HUES64 (cell line): ENCODE data around the gene KRTAP5-1.
A peak's percentile ranks its signal among the peaks of the same experiment; 100 is the strongest.

Experiments used
- H3K27ac ChIP-seq: 2 replicates; pipeline ENCODE4 v1.7.0; 2013; ENCODE audit warnings: low read depth, low read length, inconsistent platforms
- H3K27me3 ChIP-seq: 2 replicates; pipeline ENCODE4 v1.6.1; 2013; ENCODE audit warnings: mild to moderate bottlenecking, low read length; ENCODE audit not compliant: insufficient read depth
- H3K36me3 ChIP-seq: 2 replicates; pipeline ENCODE4 v1.6.1; 2013; ENCODE audit warnings: mild to moderate bottlenecking, low read length; ENCODE audit not compliant: insufficient read depth
- H3K4me1 ChIP-seq: 2 replicates; pipeline ENCODE4 v1.6.1; 2013; ENCODE audit warnings: mild to moderate bottlenecking, low read length, moderate library complexity; ENCODE audit not compliant: insufficient read depth
- H3K4me3 ChIP-seq: 2 replicates; pipeline ENCODE4 v1.5.1; 2013; ENCODE audit warnings: mild to moderate bottlenecking, low read length, moderate library complexity
- H3K9ac ChIP-seq: 2 replicates; pipeline ENCODE4 v1.6.1; 2013; ENCODE audit warnings: mild to moderate bottlenecking, low read depth, low read length
- H3K9me3 ChIP-seq: 2 replicates; pipeline ENCODE4 v1.6.1; 2013; ENCODE audit warnings: low read depth, low read length; ENCODE audit not compliant: insufficient read depth
- WGBS: fragments of 150-250, 120-280 bp; methylation state at CpG from one replicate; pipeline ENCODE4 v1.1.7; 2013; ENCODE audit warnings: missing lambda C conversion rate; 5-methylcytosine and 5-hydroxymethylcytosine counted together

Gene KRTAP5-1

GRCh38 chr11:1570896-1571759, 14.0 kb downstream of the KRTAP5-1 start:
- Histone ChIP-seq H3K27ac (no peak overlapping the region), H3K27me3 (peaks cover 67% of the 10 kb centered on the region), H3K4me1 (peaks cover 6% of the 10 kb centered on the region; the same call in 1 of the 2 replicates), H3K4me3 (peak overlapping the region; percentile 51), H3K9me3 (no peaks in the 10 kb centered on the region), H3K9ac (no peak overlapping the region), H3K36me3 (no peaks in the 10 kb centered on the region)
- WGBS = 2% methylated on average over 57 of the region's 58 CpGs

- Histone ChIP-seq H3K4me3 (no peak overlapping the region), H3K27me3 (peaks cover 62% of the 10 kb centered on the region), H3K4me1 (peaks cover 6% of the 10 kb centered on the region; the same call in 1 of the 2 replicates), H3K9ac (no peak overlapping the region), H3K27ac (no peak overlapping the region), H3K36me3 (no peaks in the 10 kb centered on the region), H3K9me3 (no peaks in the 10 kb centered on the region)
- 58% methylated on average over 8 of the region's 8 CpGs for WGBS
Observed at GRCh38 chr11:1570531-1570895, 14.6 kb downstream of the KRTAP5-1 start.

GRCh38 chr11:1570001-1570453, 15.1 kb downstream of the KRTAP5-1 start:
- peaks cover 6% of the 10 kb centered on the region for H3K4me1 ChIP-seq
- no peak overlapping the region for H3K9ac ChIP-seq
- H3K27me3 ChIP-seq = peaks cover 58% of the 10 kb centered on the region
- no peak overlapping the region for H3K4me3 ChIP-seq
- no peak overlapping the region for H3K27ac ChIP-seq
- 89% methylated on average over 11 of the region's 11 CpGs for WGBS
- no peaks in the 10 kb centered on the region for H3K36me3 ChIP-seq
- no peaks in the 10 kb centered on the region for H3K9me3 ChIP-seq

- Histone ChIP-seq H3K36me3 (no peaks in the 10 kb centered on the region), H3K4me3 (no peak overlapping the region), H3K27ac (no peak overlapping the region), H3K9ac (no peak overlapping the region), H3K27me3 (peaks cover 51% of the 10 kb centered on the region), H3K4me1 (peaks cover 11% of the 10 kb centered on the region), H3K9me3 (no peaks in the 10 kb centered on the region)
- 85% methylated on average over 14 of the region's 14 CpGs for WGBS
Observed at GRCh38 chr11:1569251-1569780, 15.8 kb downstream of the KRTAP5-1 start.

- H3K9ac ChIP-seq = no peak overlapping the region
- H3K4me3 ChIP-seq = no peak overlapping the region
- H3K27ac ChIP-seq = no peak overlapping the region
- H3K4me1 ChIP-seq = peaks cover 11% of the 10 kb centered on the region
- H3K27me3 ChIP-seq = peaks cover 43% of the 10 kb centered on the region
- H3K36me3 ChIP-seq = no peaks in the 10 kb centered on the region
- no peaks in the 10 kb centered on the region for H3K9me3 ChIP-seq
- 14% methylated on average over 13 of the region's 13 CpGs for WGBS
Observed at GRCh38 chr11:1568441-1568911, 16.6 kb downstream of the KRTAP5-1 start.

GRCh38 chr11:1567721-1568100, 17.4 kb downstream of the KRTAP5-1 start:
- Histone ChIP-seq H3K36me3 (no peaks in the 10 kb centered on the region), H3K9me3 (no peaks in the 10 kb centered on the region), H3K4me3 (no peak overlapping the region), H3K27ac (no peak overlapping the region), H3K27me3 (peaks cover 35% of the 10 kb centered on the region), H3K9ac (no peak overlapping the region), H3K4me1 (peaks cover 11% of the 10 kb centered on the region)
- 85% methylated on average over 7 of the region's 7 CpGs for WGBS

- Histone ChIP-seq H3K4me1 (peaks cover 11% of the 10 kb centered on the region), H3K27me3 (peaks cover 31% of the 10 kb centered on the region), H3K36me3 (no peaks in the 10 kb centered on the region), H3K9ac (no peak overlapping the region), H3K4me3 (no peak overlapping the region), H3K9me3 (no peaks in the 10 kb centered on the region), H3K27ac (no peak overlapping the region)
- 86% methylated on average over 13 of the region's 13 CpGs for WGBS
Observed at GRCh38 chr11:1567052-1567720, 17.9 kb downstream of the KRTAP5-1 start.

- Histone ChIP-seq H3K9me3 (no peaks in the 10 kb centered on the region), H3K27ac (no peak overlapping the region), H3K9ac (no peak overlapping the region), H3K4me1 (peaks cover 11% of the 10 kb centered on the region), H3K27me3 (peaks cover 30% of the 10 kb centered on the region), H3K4me3 (no peak overlapping the region), H3K36me3 (no peaks in the 10 kb centered on the region)
- 91% methylated on average over 20 of the region's 20 CpGs for WGBS
Observed at GRCh38 chr11:1566381-1567051, 18.6 kb downstream of the KRTAP5-1 start.

GRCh38 chr11:1565904-1566247, 19.2 kb downstream of the KRTAP5-1 start:
- Histone ChIP-seq H3K36me3 (no peaks in the 10 kb centered on the region), H3K4me1 (peaks cover 11% of the 10 kb centered on the region), H3K4me3 (no peak overlapping the region), H3K9ac (no peak overlapping the region), H3K27me3 (peaks cover 24% of the 10 kb centered on the region), H3K9me3 (no peaks in the 10 kb centered on the region), H3K27ac (no peak overlapping the region)
- 95% methylated on average over 5 of the region's 5 CpGs for WGBS

GRCh38 chr11:1565173-1565903, 19.7 kb downstream of the KRTAP5-1 start:
- Histone ChIP-seq H3K9ac (no peak overlapping the region), H3K27me3 (peaks cover 19% of the 10 kb centered on the region), H3K9me3 (no peaks in the 10 kb centered on the region), H3K4me1 (peaks cover 11% of the 10 kb centered on the region), H3K4me3 (no peak overlapping the region), H3K27ac (no peak overlapping the region), H3K36me3 (no peaks in the 10 kb centered on the region)
- 91% methylated on average over 28 of the region's 28 CpGs for WGBS
